ENCODE results near the gene CMBL. TPM values are rescaled to one million over a fixed set of nuclear protein-coding genes. Genes with fewer than 3 reads are reported as not detected.

Gene CMBL
- total RNA-seq, 2 donors from 2014 or later = 11.2 to 20.3 TPM

- no peaks in the 10 kb centered on the region for H3K27me3 ChIP-seq (replicated peaks; ENCODE audit: insufficient read depth)
- H3K36me3 ChIP-seq = no peaks in the 10 kb centered on the region
- WGBS = 92% methylated on average over 5 of the region's 5 CpGs
- TF ChIP-seq POLR2A (IDR thresholded peaks at IDR 0.05) = no peak
- TF ChIP-seq POLR2AphosphoS5 (IDR thresholded peaks at IDR 0.05) = no peak
- TF ChIP-seq CTCF (IDR thresholded peaks at IDR 0.05) = no peak
- no peak overlapping the region for H3K4me3 ChIP-seq
- intact Hi-C loops (cut with DNase I) = no loop called here
- no peak for DNase-seq (ENCODE audit: low spot score)
- peaks cover 8% of the 10 kb centered on the region for H3K4me1 ChIP-seq (replicated peaks)
- H3K9me3 ChIP-seq = no peaks in the 10 kb centered on the region
- no peak overlapping the region for H3K27ac ChIP-seq
Observed at GRCh38 chr5:10328323-10328722, 20.6 kb upstream of the CMBL start.

DNA sequence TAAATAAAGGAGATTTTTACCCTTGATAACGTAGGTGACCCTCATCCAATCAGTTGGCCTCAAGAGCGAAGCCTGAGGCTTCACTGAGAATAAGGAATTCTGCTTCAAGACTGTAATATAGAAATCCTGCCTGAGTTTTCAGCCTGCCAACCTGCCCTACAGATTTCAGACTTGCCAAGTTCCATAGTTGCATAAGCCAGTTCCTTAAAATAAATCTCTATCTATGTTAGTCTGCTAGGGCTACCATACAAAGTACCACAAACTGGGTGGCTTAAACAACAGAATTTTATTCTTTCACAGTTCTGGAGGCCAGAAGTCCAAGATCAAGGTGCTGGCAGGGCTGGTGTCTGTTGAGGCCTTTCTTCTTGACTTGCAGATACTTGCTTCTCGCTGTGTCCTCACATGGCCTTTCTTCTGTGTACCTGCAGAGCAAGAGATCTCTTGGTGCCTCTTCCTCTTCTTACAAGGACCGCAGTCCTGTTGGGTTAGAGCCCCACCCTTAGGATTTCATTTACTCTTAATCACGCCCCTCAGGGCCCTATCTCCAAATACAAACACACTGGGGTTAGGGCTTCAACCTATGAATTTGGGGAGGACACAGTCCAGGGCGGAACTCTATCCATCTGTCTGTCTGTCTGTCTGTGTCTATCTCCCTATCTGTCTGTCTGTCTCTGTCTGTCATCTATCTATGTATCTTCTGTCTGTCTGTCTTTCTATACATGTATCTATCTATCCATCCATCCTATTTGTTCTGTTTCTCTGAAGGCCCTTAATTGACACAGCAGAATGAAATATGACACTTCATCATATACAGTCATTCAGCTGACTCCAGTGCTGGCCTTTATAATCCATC, 17.0 kb upstream of the CMBL start:
- DNase-seq (ENCODE audit: low spot score) = no peak
- H3K4me3 ChIP-seq = no peak overlapping the region
- H3K27me3 ChIP-seq (replicated peaks; ENCODE audit: insufficient read depth) = no peaks in the 10 kb centered on the region
- H3K36me3 ChIP-seq = no peaks in the 10 kb centered on the region
- TF ChIP-seq POLR2A (IDR thresholded peaks at IDR 0.05) = no peak
- TF ChIP-seq CTCF (IDR thresholded peaks at IDR 0.05) = no peak
- intact Hi-C loops (cut with DNase I) = no loop called here
- WGBS = 75% methylated on average over 6 of the region's 6 CpGs
- H3K9me3 ChIP-seq = no peaks in the 10 kb centered on the region
- H3K4me1 ChIP-seq (replicated peaks) = no peaks in the 10 kb centered on the region
- H3K27ac ChIP-seq = no peak overlapping the region

- 80% methylated on average over 6 of the region's 6 CpGs for WGBS
- no peak for DNase-seq (ENCODE audit: low spot score)
Observed at GRCh38 chr5:10323588-10324488, 16.1 kb upstream of the CMBL start.

DNA sequence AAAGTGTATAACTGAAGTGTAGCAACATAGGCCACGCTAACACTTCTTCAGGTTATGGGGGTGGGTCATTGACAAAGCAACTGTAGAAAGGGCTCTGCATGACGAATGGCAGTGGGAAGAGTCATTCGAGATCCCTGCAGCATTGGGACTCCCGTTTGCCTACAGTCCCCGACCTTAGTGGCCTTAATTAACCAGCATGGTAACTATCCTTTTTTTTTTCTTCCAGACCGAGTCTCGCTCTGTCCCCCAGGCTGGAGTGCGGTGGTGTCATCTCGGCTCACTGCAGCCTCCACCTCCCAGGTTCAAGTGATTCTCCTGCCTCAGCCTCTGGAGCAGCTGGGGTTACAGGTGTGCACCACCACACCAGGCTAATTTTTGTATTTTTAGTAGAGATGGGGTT, 14.2 kb upstream of the CMBL start:
- 88% methylated on average over 9 of the region's 9 CpGs for WGBS
- H3K9me3 ChIP-seq = no peaks in the 10 kb centered on the region
- H3K4me3 ChIP-seq = no peak overlapping the region
- DNase-seq (ENCODE audit: low spot score) = no peak
- no peak overlapping the region for H3K27ac ChIP-seq
- intact Hi-C loops (cut with DNase I) = no loop called here
- no peaks in the 10 kb centered on the region for H3K36me3 ChIP-seq
- H3K4me1 ChIP-seq (replicated peaks) = no peaks in the 10 kb centered on the region
- TF ChIP-seq CTCF (IDR thresholded peaks at IDR 0.05) (no peak), POLR2AphosphoS5 (IDR thresholded peaks at IDR 0.05) (no peak), POLR2A (IDR thresholded peaks at IDR 0.05) (no peak)
- no peaks in the 10 kb centered on the region for H3K27me3 ChIP-seq (replicated peaks; ENCODE audit: insufficient read depth)

More at GRCh38 chr5:10323588-10324488, 16.1 kb upstream of the CMBL start:
- Histone ChIP-seq H3K4me1 (replicated peaks) (no peaks in the 10 kb centered on the region), H3K36me3 (no peaks in the 10 kb centered on the region), H3K4me3 (no peak overlapping the region), H3K27ac (no peak overlapping the region), H3K27me3 (replicated peaks; ENCODE audit: insufficient read depth) (no peaks in the 10 kb centered on the region), H3K9me3 (no peaks in the 10 kb centered on the region)
- TF ChIP-seq POLR2AphosphoS5 (IDR thresholded peaks at IDR 0.05) (no peak), CTCF (IDR thresholded peaks at IDR 0.05) (no peak), POLR2A (IDR thresholded peaks at IDR 0.05) (no peak)
- intact Hi-C loops (cut with DNase I) = no loop called here
